Stimulated activated CD8-positive, alpha-beta memory T cell treated with anti-CD3 and anti-CD28 coated beads, Interleukin-12 subunit alpha, Interleukin-12 subunit beta, amount 100 ng/mL, for 4 hours (primary cell): ENCODE results near the gene TMEM260.

Experiments
- DNase-seq: peaks from one replicate; pipeline ENCODE4 v3.0.0-alpha.2; 2020; ENCODE audit warnings: low read depth

TMEM260 gene

GRCh38 chr14:56579345-56580220, at the start of gene TMEM260:
TSS of gene TMEM260 (plus strand) at chr14:56579798. CDS start at chr14:56579915, 117 bp downstream.
- peak; percentile 80 for DNase-seq

GRCh38 chr14:56532546-56532945, 47.1 kb upstream of the TMEM260 start:
- no peak for DNase-seq

- DNase-seq, result no peak
These were observed 44.9 kb upstream of the TMEM260 start for GRCh38 chr14:56534656-56535055.

GRCh38 chr14:56539862-56540261, 39.7 kb upstream of the TMEM260 start:
- no peak for DNase-seq

DNA sequence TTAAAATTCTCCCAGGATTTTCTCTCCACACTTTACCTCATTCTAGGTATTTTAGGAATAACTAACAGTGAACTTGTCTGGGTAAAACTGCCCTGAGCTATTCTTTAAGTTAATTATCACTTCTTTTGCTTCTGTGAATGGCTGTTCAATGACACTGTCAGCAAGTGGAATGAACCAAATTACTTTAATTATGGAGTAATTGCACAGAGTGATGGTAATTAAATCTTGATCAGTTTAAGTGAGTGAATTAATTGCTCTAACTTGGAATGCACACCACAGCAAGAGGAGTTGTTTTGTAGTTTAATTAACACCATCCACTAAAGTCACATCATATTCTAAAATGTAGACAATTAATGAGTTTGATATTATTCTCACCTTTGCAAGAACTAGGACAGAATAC, 36.2 kb upstream of the TMEM260 start:
- DNase-seq, result no peak

DNA sequence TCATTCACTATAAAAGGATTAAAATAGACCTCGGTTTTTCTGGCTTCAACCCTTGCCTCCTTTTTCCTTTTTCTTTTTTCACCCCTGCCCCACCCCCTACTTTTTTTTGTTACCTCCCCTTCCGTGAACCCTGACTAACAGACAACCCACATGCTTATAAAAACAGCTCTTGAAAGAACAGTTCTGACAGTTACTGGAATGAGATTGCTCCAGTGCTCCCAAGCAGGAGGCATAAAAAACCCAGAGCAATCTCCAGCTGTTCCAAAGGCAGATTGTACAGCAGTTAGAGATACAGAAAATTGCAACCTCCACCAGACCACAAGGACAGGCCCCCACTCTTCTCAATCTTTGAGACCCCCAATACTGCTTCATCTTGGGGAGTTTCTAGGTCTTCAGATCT, 29.9 kb upstream of the TMEM260 start:
- DNase-seq, result no peak

- no peak for DNase-seq
These were observed 27.0 kb upstream of the TMEM260 start for GRCh38 chr14:56552615-56553014.

GRCh38 chr14:56554301-56554700, 25.3 kb upstream of the TMEM260 start:
- DNase-seq, result no peak

- DNase-seq, result no peak
These were observed 23.6 kb upstream of the TMEM260 start for GRCh38 chr14:56555921-56556570.

GRCh38 chr14:56559182-56559581, 20.4 kb upstream of the TMEM260 start:
- no peak for DNase-seq

GRCh38 chr14:56561606-56562005, 18.0 kb upstream of the TMEM260 start:
- DNase-seq, result no peak

- no peak for DNase-seq
These were observed 16.7 kb upstream of the TMEM260 start for GRCh38 chr14:56562883-56563282.

- no peak for DNase-seq
These were observed 10.4 kb upstream of the TMEM260 start for GRCh38 chr14:56569174-56569573.

DNA sequence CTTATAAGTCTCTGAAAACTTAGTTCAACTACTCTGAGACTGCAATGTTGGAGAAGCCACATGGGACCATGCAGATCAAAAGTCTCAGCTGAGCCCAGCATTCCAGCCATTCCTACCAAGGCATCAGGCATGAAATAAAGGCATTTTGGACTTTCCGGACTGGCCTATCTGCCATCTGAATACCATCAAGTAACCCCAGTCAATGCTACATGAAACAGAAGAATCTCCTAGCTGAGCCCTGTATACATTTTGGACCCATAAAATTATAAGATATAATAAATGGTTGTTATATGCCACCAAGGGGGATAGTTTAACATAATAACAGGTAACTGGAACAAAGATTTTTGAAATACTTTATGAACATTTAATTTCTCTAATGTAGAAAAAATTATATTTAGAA, 9.3 kb upstream of the TMEM260 start:
- DNase-seq, result no peak

DNA sequence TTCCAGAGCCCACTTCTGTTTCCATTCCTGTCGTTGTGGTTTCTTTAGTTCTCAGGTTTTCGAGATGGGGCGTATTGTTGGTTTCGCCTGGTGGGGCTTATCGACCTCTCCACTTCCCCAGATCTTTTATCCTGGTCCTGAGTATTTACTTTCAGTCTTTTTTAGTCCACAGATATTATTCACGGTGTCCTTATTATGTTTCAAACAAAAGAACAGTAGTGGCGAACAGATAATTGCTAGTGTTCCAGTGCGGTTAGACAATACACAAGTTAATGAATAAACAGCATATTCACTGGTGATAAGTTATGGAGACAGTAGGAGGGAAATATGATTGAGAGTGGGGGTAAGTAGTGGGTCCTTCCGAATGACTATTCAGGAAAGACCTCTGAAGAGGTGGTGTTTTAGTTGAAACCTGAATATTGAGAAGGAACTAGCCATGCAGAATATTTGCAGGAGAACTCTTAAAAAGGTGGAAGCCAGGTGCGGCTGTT, 668 bp downstream of the TMEM260 start:
- DNase-seq, result no peak

- no peak for DNase-seq
These were observed 1.6 kb downstream of the TMEM260 start for GRCh38 chr14:56581041-56581727.

- no peak for DNase-seq
These were observed 6.0 kb downstream of the TMEM260 start for GRCh38 chr14:56585461-56586084.

- no peak for DNase-seq
These were observed 8.1 kb downstream of the TMEM260 start for GRCh38 chr14:56587701-56588100.

- no peak for DNase-seq
These were observed 10.9 kb downstream of the TMEM260 start for GRCh38 chr14:56590535-56590960.

DNA sequence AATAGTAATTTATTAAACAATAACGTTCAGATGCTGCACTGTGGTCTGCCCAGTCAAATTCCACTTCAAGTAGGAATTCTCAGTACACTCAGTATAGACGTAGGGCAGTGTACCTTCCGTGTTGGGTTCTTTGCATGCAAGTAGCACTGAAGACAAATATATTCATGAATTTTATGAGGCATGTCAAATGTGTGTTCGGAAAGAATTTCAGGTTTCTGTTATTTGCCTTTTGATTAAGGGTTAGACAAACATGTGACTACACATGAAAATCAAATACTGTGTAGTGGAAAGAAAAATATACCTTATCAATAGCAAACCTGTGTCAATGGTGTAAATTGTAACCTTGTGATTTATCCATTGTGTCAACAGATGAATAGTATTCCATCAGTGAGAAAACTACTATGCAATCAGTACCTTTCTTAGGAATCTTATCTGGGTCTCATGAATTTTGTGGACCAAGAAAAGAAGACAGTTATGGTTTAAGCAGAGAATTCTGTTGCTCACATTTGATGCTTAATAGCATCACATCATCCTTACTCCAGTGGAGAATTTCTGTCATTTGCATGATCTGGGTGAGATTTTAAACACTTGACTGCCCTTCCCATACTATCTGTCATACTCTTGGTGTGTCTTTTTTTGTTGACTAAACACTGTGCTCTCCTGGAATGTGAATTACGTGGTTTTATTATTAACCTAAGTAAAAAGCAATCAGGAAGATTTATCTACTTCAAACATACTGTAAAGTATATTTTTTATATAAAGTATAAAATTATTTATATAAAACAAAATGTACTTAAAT, 13.3 kb downstream of the TMEM260 start:
- DNase-seq, result no peak

DNA sequence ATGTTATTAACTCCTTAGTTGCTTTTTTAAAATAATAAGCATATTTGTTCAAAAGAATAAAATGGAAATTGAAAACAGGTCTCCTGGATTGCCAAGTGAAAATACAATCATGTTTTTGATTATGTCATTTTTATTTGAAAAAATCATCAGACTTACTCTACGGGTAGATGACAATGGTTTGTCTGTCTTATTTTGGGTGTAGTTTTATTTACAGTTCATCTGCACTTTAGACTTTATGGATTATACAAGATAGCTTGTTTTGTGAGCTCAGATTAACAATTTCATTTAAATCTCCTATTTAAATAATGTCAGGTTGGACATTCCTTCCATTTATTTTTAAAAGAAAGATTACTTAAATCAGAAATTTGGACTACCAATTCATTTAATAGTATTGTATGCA, 14.8 kb downstream of the TMEM260 start:
- DNase-seq, result no peak
